Urinary bladder (tissue), 2 donors: ENCODE results near the gene DPH5. TPM values are rescaled to one million over a fixed set of nuclear protein-coding genes. Genes with fewer than 3 reads are reported as not detected.

Source experiments
- polyA plus RNA-seq: library from polyadenylated mRNA; stranded (reverse); fragments of 200-250 nt; gene quantifications from one replicate; pipeline ENCODE4 v1.2.3, GENCODE V29; 2013
- total RNA-seq: library from RNA; depleted of rRNA; stranded (reverse); fragments of >200 nt; gene quantifications from one replicate; pipeline ENCODE4 v1.2.3, GENCODE V29; 2014
- donor health status: healthy.

Gene DPH5
- total and polyA plus RNA-seq, 2 donors, result 23.9 to 36.4 TPM

Other genes starting within 250 kb of the DPH5 start
- 67.0 TPM for gene EXTL2, start 130.9 kb downstream of the DPH5 start, total RNA-seq
- gene EXTL2, start 130.9 kb downstream of the DPH5 start, polyA plus RNA-seq, result 12.9 TPM
- gene SLC30A7, start 129.7 kb downstream of the DPH5 start, total RNA-seq, result 50.2 TPM
- 4.0 TPM for gene SLC30A7, start 129.7 kb downstream of the DPH5 start, polyA plus RNA-seq
- 32.6 TPM for gene S1PR1, start 211.2 kb upstream of the DPH5 start, total RNA-seq
- 61.1 TPM for gene S1PR1, start 211.2 kb upstream of the DPH5 start, polyA plus RNA-seq